Colonic mucosa (tissue), 4 donors: ENCODE results near the gene ERBB2. TPM values are rescaled to one million over a fixed set of nuclear protein-coding genes. Genes with fewer than 3 reads are reported as not detected.

ENCODE experiments used
- DNase-seq: peaks from one replicate; pipeline ENCODE4 v3.0.0-alpha.2; 2020
- H3K27ac ChIP-seq: fragments of 200-600 bp; one replicate; pipeline ENCODE4 v1.8.0; 2021
- H3K27me3 ChIP-seq: fragments of 200-600 bp; one replicate; pipeline ENCODE4 v1.8.0; 2021
- H3K36me3 ChIP-seq: fragments of 200-600 bp; one replicate; pipeline ENCODE4 v1.8.0; 2021
- H3K4me1 ChIP-seq: fragments of 200-600 bp; one replicate; pipeline ENCODE4 v1.8.0; 2021; ENCODE audit warnings: mild to moderate bottlenecking
- H3K4me3 ChIP-seq: fragments of 200-600 bp; one replicate; pipeline ENCODE4 v1.8.0; 2021
- H3K9ac ChIP-seq, 2 donors: one replicate each; pipeline ENCODE4 v1.7.0; 2013; ENCODE audit warnings: control low read depth in 2 of 2, low read depth in 2 of 2, low read length in 2 of 2
- H3K9me3 ChIP-seq: fragments of 200-600 bp; one replicate; pipeline ENCODE4 v1.8.0; 2021
- CTCF ChIP-seq: fragments of 200-600 bp; IDR thresholded peaks from one replicate; pipeline ENCODE4 v1.8.0; 2022; ENCODE audit warnings: antibody characterized with exemption, mild to moderate bottlenecking
- intact Hi-C: fragments of 100-400 bp; cut with DNase I; formaldehyde crosslinking; loops from one replicate; pipeline ENCODE4 v1.14.1; 2022
- total RNA-seq, 2 donors: library from RNA; stranded (reverse); fragmentation: NEBNext Ultra II Directional in 1 of 2; extraction: Animal tissue kit (Norgen Biotek cat#: 25700) in 1 of 2; gene quantifications; one replicate each; pipeline ENCODE4 v1.2.1, GENCODE V29; 2021
- donor health status: healthy.
- donor health status: DM: no; HTN: no; CAD: no.
- donor health status: DM: no; HTN: no; CAD: no.

Gene ERBB2
- 100 to 1,000 TPM; 153 to 174 TPM for total RNA-seq

GRCh38 chr17:39699818-39700147, at the start of gene ERBB2:
ERBB2 (plus strand) TSS chr17:39700064; CDS start chr17:39700239, 175 bp downstream.
- Histone ChIP-seq H3K9me3 (no peaks in the 10 kb centered on the region), H3K27ac (peak within 1 kb of the TSS; percentile 82), H3K27me3 (no peaks in the 10 kb centered on the region), H3K4me1 (peaks cover 7% of the 10 kb centered on the region), H3K36me3 (no peaks in the 10 kb centered on the region), H3K4me3 (peak within 1 kb of the TSS; percentile 72), H3K9ac (peak within 1 kb of the TSS; percentile 92 to 99)
- intact Hi-C loops = no loop called here
- DNase-seq = peak; percentile 90
- no peak for TF ChIP-seq CTCF

- peaks cover 30% of the 10 kb centered on the region for H3K4me1 ChIP-seq
- H3K9me3 ChIP-seq = no peaks in the 10 kb centered on the region
- H3K27ac ChIP-seq = no peak overlapping the region
- TF ChIP-seq CTCF = no peak
- H3K4me3 ChIP-seq = no peak overlapping the region
- H3K9ac ChIP-seq = no peak overlapping the region
- intact Hi-C loops = no loop called here
- DNase-seq = no peak
- no peaks in the 10 kb centered on the region for H3K27me3 ChIP-seq
- H3K36me3 ChIP-seq = no peaks in the 10 kb centered on the region
Measured at GRCh38 chr17:39650121-39650579, 49.7 kb upstream of the ERBB2 start.

- Histone ChIP-seq H3K36me3 (no peaks in the 10 kb centered on the region), H3K27me3 (no peaks in the 10 kb centered on the region), H3K9ac (peak overlapping the region; percentile 12 to 84), H3K4me1 (peaks cover 30% of the 10 kb centered on the region), H3K9me3 (no peaks in the 10 kb centered on the region), H3K4me3 (no peak overlapping the region), H3K27ac (peak overlapping the region; percentile 57)
- TF ChIP-seq CTCF = no peak
- no peak for DNase-seq
- intact Hi-C loops = no loop called here
Measured at GRCh38 chr17:39651923-39652586, 47.8 kb upstream of the ERBB2 start.

GRCh38 chr17:39652587-39653315, 47.1 kb upstream of the ERBB2 start:
- Histone ChIP-seq H3K4me3 (no peak overlapping the region), H3K9me3 (no peaks in the 10 kb centered on the region), H3K4me1 (peaks cover 30% of the 10 kb centered on the region), H3K9ac (peak overlapping the region; percentile 53 to 84), H3K27me3 (no peaks in the 10 kb centered on the region), H3K36me3 (no peaks in the 10 kb centered on the region), H3K27ac (peak overlapping the region; percentile 57)
- TF ChIP-seq CTCF = no peak
- intact Hi-C loops = no loop called here
- DNase-seq = no peak

- no peak overlapping the region for H3K4me3 ChIP-seq
- peaks cover 30% of the 10 kb centered on the region for H3K4me1 ChIP-seq
- no peak overlapping the region for H3K27ac ChIP-seq
- no peak for TF ChIP-seq CTCF
- DNase-seq = no peak
- H3K9ac ChIP-seq = peak overlapping the region; percentile 31 to 84
- no peaks in the 10 kb centered on the region for H3K27me3 ChIP-seq
- no peaks in the 10 kb centered on the region for H3K36me3 ChIP-seq
- no peaks in the 10 kb centered on the region for H3K9me3 ChIP-seq
- intact Hi-C loops = no loop called here
Measured at GRCh38 chr17:39653316-39653661, 46.6 kb upstream of the ERBB2 start.
